Measurements from ENCODE around the gene CD38.

The CD38 gene

GRCh38 chr4:15776871-15777648, 1.1 kb upstream of the CD38 start:
- H3K36me3 ChIP-seq (replicated peaks in 1 of 2; ENCODE audit: control insufficient read depth in 2 of 2, insufficient read depth in 2 of 2, low read length in 2 of 2), result no peaks in the 10 kb centered on the region
- H3K9ac ChIP-seq (ENCODE audit: low read depth, low read length, poor library complexity), result no peak overlapping the region
- no peak overlapping the region for H3K18ac ChIP-seq (ENCODE audit: low read length)
- no peaks in the 10 kb centered on the region for H3K9me3 ChIP-seq (replicated peaks in 1 of 2; ENCODE audit: control insufficient read depth in 2 of 2, insufficient read depth in 1 of 2, low read depth in 1 of 2, low read length in 2 of 2)
- no peak for DNase-seq (ENCODE audit: low spot score)
- no peak overlapping the region for H3K4me3 ChIP-seq (ENCODE audit: low read length in 2 of 2)
- H2BK120ac ChIP-seq (ENCODE audit: low read depth, low read length), result no peak overlapping the region
- H2BK5ac ChIP-seq (ENCODE audit: low read length), result no peak overlapping the region
- no peak overlapping the region for H3K14ac ChIP-seq (ENCODE audit: low read length)
- no CpG with 5 or more reads among the region's 5 CpGs for WGBS, 2 donors (ENCODE audit: extremely low coverage in 2 of 2, insufficient read length in 2 of 2, insufficient replicate concordance in 1 of 2)
- no peak overlapping the region for H4K91ac ChIP-seq (ENCODE audit: low read depth, low read length, poor library complexity)
- peaks cover 0 to 8% of the 10 kb centered on the region in 2 donors for H3K4me1 ChIP-seq (ENCODE audit: control insufficient read depth in 2 of 2, insufficient read depth in 1 of 2, low read depth in 1 of 2, low read length in 2 of 2)
- no peak overlapping the region for H3K4me2 ChIP-seq (ENCODE audit: insufficient read depth, low read length, poor library complexity, severe bottlenecking)
- H3K4ac ChIP-seq (ENCODE audit: low read length), result no peak overlapping the region
- no peak overlapping the region for H3K27ac ChIP-seq (replicated peaks; ENCODE audit: low read length)
- H2AFZ ChIP-seq (ENCODE audit: low read length), result no peak overlapping the region
- no peak overlapping the region for H2AK5ac ChIP-seq (ENCODE audit: low read depth, low read length)
- peaks cover 1% of the 10 kb centered on the region for H3K79me1 ChIP-seq (ENCODE audit: low read depth, low read length)
- no peak overlapping the region for H3K23ac ChIP-seq (ENCODE audit: low read depth, low read length, poor library complexity)
- no peak overlapping the region for H4K8ac ChIP-seq (ENCODE audit: low read depth, low read length)
- peaks cover 4 to 91% (median 19%) of the 10 kb centered on the region in 3 experiments for H3K27me3 ChIP-seq (ENCODE audit: control insufficient read depth in 3 of 3, insufficient read depth in 3 of 3, low read depth in 1 of 3, low read length in 3 of 3)
- H2BK15ac ChIP-seq (ENCODE audit: low read length), result no peak overlapping the region
- no peak overlapping the region for H2BK12ac ChIP-seq (ENCODE audit: low read length)

- peaks cover 0 to 8% of the 10 kb centered on the region in 2 donors for H3K4me1 ChIP-seq (ENCODE audit: control insufficient read depth in 2 of 2, insufficient read depth in 1 of 2, low read depth in 1 of 2, low read length in 2 of 2)
- H2AFZ ChIP-seq (ENCODE audit: low read length), result peak overlapping the region; percentile 87
- no peak overlapping the region for H3K14ac ChIP-seq (ENCODE audit: low read length)
- peaks cover 1% of the 10 kb centered on the region for H3K79me1 ChIP-seq (ENCODE audit: low read depth, low read length)
- H3K4ac ChIP-seq (ENCODE audit: low read length), result no peak overlapping the region
- no peak overlapping the region for H2AK5ac ChIP-seq (ENCODE audit: low read depth, low read length)
- H3K4me2 ChIP-seq (ENCODE audit: insufficient read depth, low read length, poor library complexity, severe bottlenecking), result peak overlapping the region; percentile 99
- no peak overlapping the region for H3K23ac ChIP-seq (ENCODE audit: low read depth, low read length, poor library complexity)
- H3K4me3 ChIP-seq (ENCODE audit: low read length in 2 of 2), result no peak overlapping the region
- H3K9ac ChIP-seq (ENCODE audit: low read depth, low read length, poor library complexity), result no peak overlapping the region
- no peak overlapping the region for H2BK120ac ChIP-seq (ENCODE audit: low read depth, low read length)
- peaks cover 4 to 87% (median 19%) of the 10 kb centered on the region in 3 experiments for H3K27me3 ChIP-seq (ENCODE audit: control insufficient read depth in 3 of 3, insufficient read depth in 3 of 3, low read depth in 1 of 3, low read length in 3 of 3)
- H3K27ac ChIP-seq (replicated peaks; ENCODE audit: low read length), result no peak overlapping the region
- H3K18ac ChIP-seq (ENCODE audit: low read length), result no peak overlapping the region
- H4K91ac ChIP-seq (ENCODE audit: low read depth, low read length, poor library complexity), result no peak overlapping the region
- no peak for DNase-seq (ENCODE audit: low spot score)
- no peaks in the 10 kb centered on the region for H3K9me3 ChIP-seq (replicated peaks in 1 of 2; ENCODE audit: control insufficient read depth in 2 of 2, insufficient read depth in 1 of 2, low read depth in 1 of 2, low read length in 2 of 2)
- H2BK12ac ChIP-seq (ENCODE audit: low read length), result no peak overlapping the region
- no peak overlapping the region for H2BK15ac ChIP-seq (ENCODE audit: low read length)
- no CpG with 5 or more reads among the region's 7 CpGs for WGBS, 2 donors (ENCODE audit: extremely low coverage in 2 of 2, insufficient read length in 2 of 2, insufficient replicate concordance in 1 of 2)
- H4K8ac ChIP-seq (ENCODE audit: low read depth, low read length), result no peak overlapping the region
- H3K36me3 ChIP-seq (replicated peaks in 1 of 2; ENCODE audit: control insufficient read depth in 2 of 2, insufficient read depth in 2 of 2, low read length in 2 of 2), result no peaks in the 10 kb centered on the region
- no peak overlapping the region for H2BK5ac ChIP-seq (ENCODE audit: low read length)
These were observed 335 bp upstream of the CD38 start for GRCh38 chr4:15777697-15778288.

- no peak overlapping the region for H2AK5ac ChIP-seq (ENCODE audit: low read depth, low read length)
- H3K9me3 ChIP-seq (replicated peaks in 1 of 2; ENCODE audit: control insufficient read depth in 2 of 2, insufficient read depth in 1 of 2, low read depth in 1 of 2, low read length in 2 of 2), result no peaks in the 10 kb centered on the region
- H3K14ac ChIP-seq (ENCODE audit: low read length), result no peak overlapping the region
- H3K27ac ChIP-seq (replicated peaks; ENCODE audit: low read length), result no peak overlapping the region
- no peaks in the 10 kb centered on the region for H3K36me3 ChIP-seq (replicated peaks in 1 of 2; ENCODE audit: control insufficient read depth in 2 of 2, insufficient read depth in 2 of 2, low read length in 2 of 2)
- no peak overlapping the region for H2BK12ac ChIP-seq (ENCODE audit: low read length)
- H2BK120ac ChIP-seq (ENCODE audit: low read depth, low read length), result no peak overlapping the region
- peak overlapping the region in 1 of 2 donors; percentile 37 for H3K4me3 ChIP-seq (ENCODE audit: low read length in 2 of 2)
- H3K9ac ChIP-seq (ENCODE audit: low read depth, low read length, poor library complexity), result no peak overlapping the region
- peak; percentile 36 for DNase-seq (ENCODE audit: low spot score)
- H2BK5ac ChIP-seq (ENCODE audit: low read length), result no peak overlapping the region
- H3K23ac ChIP-seq (ENCODE audit: low read depth, low read length, poor library complexity), result no peak overlapping the region
- peaks cover 0 to 8% of the 10 kb centered on the region in 2 donors for H3K4me1 ChIP-seq (ENCODE audit: control insufficient read depth in 2 of 2, insufficient read depth in 1 of 2, low read depth in 1 of 2, low read length in 2 of 2)
- H3K27me3 ChIP-seq (ENCODE audit: control insufficient read depth in 3 of 3, insufficient read depth in 3 of 3, low read depth in 1 of 3, low read length in 3 of 3), result peaks cover 4 to 73% (median 19%) of the 10 kb centered on the region in 3 experiments
- H2BK15ac ChIP-seq (ENCODE audit: low read length), result no peak overlapping the region
- H4K8ac ChIP-seq (ENCODE audit: low read depth, low read length), result no peak overlapping the region
- H3K18ac ChIP-seq (ENCODE audit: low read length), result no peak overlapping the region
- H3K4me2 ChIP-seq (ENCODE audit: insufficient read depth, low read length, poor library complexity, severe bottlenecking), result peak overlapping the region; percentile 99
- peak overlapping the region; percentile 87 for H2AFZ ChIP-seq (ENCODE audit: low read length)
- no CpG with 5 or more reads among the region's 14 CpGs for WGBS, 2 donors (ENCODE audit: extremely low coverage in 2 of 2, insufficient read length in 2 of 2, insufficient replicate concordance in 1 of 2)
- peaks cover 1% of the 10 kb centered on the region for H3K79me1 ChIP-seq (ENCODE audit: low read depth, low read length)
- H4K91ac ChIP-seq (ENCODE audit: low read depth, low read length, poor library complexity), result no peak overlapping the region
- H3K4ac ChIP-seq (ENCODE audit: low read length), result no peak overlapping the region
These were observed 1.2 kb downstream of the CD38 start for GRCh38 chr4:15779306-15779705.

GRCh38 chr4:15779809-15780208, 1.7 kb downstream of the CD38 start:
- Histone ChIP-seq H2BK15ac (ENCODE audit: low read length) (no peak overlapping the region), H3K9me3 (replicated peaks in 1 of 2; ENCODE audit: control insufficient read depth in 2 of 2, insufficient read depth in 1 of 2, low read depth in 1 of 2, low read length in 2 of 2) (no peaks in the 10 kb centered on the region), H3K23ac (ENCODE audit: low read depth, low read length, poor library complexity) (no peak overlapping the region), H2AK5ac (ENCODE audit: low read depth, low read length) (no peak overlapping the region), H2BK120ac (ENCODE audit: low read depth, low read length) (no peak overlapping the region), H2BK12ac (ENCODE audit: low read length) (no peak overlapping the region), H4K91ac (ENCODE audit: low read depth, low read length, poor library complexity) (no peak overlapping the region), H4K8ac (ENCODE audit: low read depth, low read length) (no peak overlapping the region), H3K4ac (ENCODE audit: low read length) (no peak overlapping the region), H3K9ac (ENCODE audit: low read depth, low read length, poor library complexity) (no peak overlapping the region), H2AFZ (ENCODE audit: low read length) (peak overlapping the region; percentile 87), H3K4me1 (ENCODE audit: control insufficient read depth in 2 of 2, insufficient read depth in 1 of 2, low read depth in 1 of 2, low read length in 2 of 2) (peaks cover 0 to 8% of the 10 kb centered on the region in 2 donors), H3K18ac (ENCODE audit: low read length) (no peak overlapping the region), H3K36me3 (replicated peaks in 1 of 2; ENCODE audit: control insufficient read depth in 2 of 2, insufficient read depth in 2 of 2, low read length in 2 of 2) (no peaks in the 10 kb centered on the region), H3K4me3 (ENCODE audit: low read length in 2 of 2) (no peak overlapping the region), H3K27me3 (ENCODE audit: control insufficient read depth in 3 of 3, insufficient read depth in 3 of 3, low read depth in 1 of 3, low read length in 3 of 3) (peaks cover 4 to 68% (median 19%) of the 10 kb centered on the region in 3 experiments), H2BK5ac (ENCODE audit: low read length) (no peak overlapping the region), H3K4me2 (ENCODE audit: insufficient read depth, low read length, poor library complexity, severe bottlenecking) (no peak overlapping the region), H3K79me1 (ENCODE audit: low read depth, low read length) (peaks cover 1% of the 10 kb centered on the region), H3K14ac (ENCODE audit: low read length) (no peak overlapping the region), H3K27ac (replicated peaks; ENCODE audit: low read length) (no peak overlapping the region)
- WGBS, 2 donors (ENCODE audit: extremely low coverage in 2 of 2, insufficient read length in 2 of 2, insufficient replicate concordance in 1 of 2), result no CpG with 5 or more reads among the region's 1 CpG
- DNase-seq (ENCODE audit: low spot score), result no peak
